ENCODE measurements around the gene CCR5. TPM values are rescaled to one million over a fixed set of nuclear protein-coding genes. Genes with fewer than 3 reads are reported as not detected.

The CCR5 gene
- total RNA-seq, 1 donor from 2014 or later = not detected

GRCh38 chr3:46405301-46406019 is 34.7 kb downstream of the CCR5 start:
- no peak for DNase-seq (ENCODE audit: extremely low read depth, low read depth, low spot score)

- no peak for DNase-seq (ENCODE audit: extremely low read depth, low read depth, low spot score)
Observed at GRCh38 chr3:46406443-46406787, 35.7 kb downstream of the CCR5 start.

- DNase-seq (ENCODE audit: extremely low read depth, low read depth, low spot score) = peak; percentile 69
Observed at GRCh38 chr3:46406788-46407611, 36.3 kb downstream of the CCR5 start, which contains the start of the genes CCR5AS and CCRL2. Gene CCR5AS, minus strand, starts transcription at chr3:46407066. Gene CCRL2, plus strand, starts transcription at chr3:46407259. Its CDS starts 821 bp downstream, at chr3:46408080.

- no peak for DNase-seq (ENCODE audit: extremely low read depth, low read depth, low spot score)
Observed at GRCh38 chr3:46407970-46408369, 37.2 kb downstream of the CCR5 start.

GRCh38 chr3:46408853-46409252 is 38.1 kb downstream of the CCR5 start:
- DNase-seq (ENCODE audit: extremely low read depth, low read depth, low spot score) = no peak

- DNase-seq (ENCODE audit: extremely low read depth, low read depth, low spot score) = no peak
Observed at GRCh38 chr3:46409739-46410489, 39.2 kb downstream of the CCR5 start.

GRCh38 chr3:46410669-46411068 is 39.9 kb downstream of the CCR5 start:
- DNase-seq (ENCODE audit: extremely low read depth, low read depth, low spot score) = no peak

GRCh38 chr3:46411271-46411670 is 40.5 kb downstream of the CCR5 start:
- no peak for DNase-seq (ENCODE audit: extremely low read depth, low read depth, low spot score)

GRCh38 chr3:46412786-46413298 is 42.1 kb downstream of the CCR5 start:
- no peak for DNase-seq (ENCODE audit: extremely low read depth, low read depth, low spot score)

- no peak for DNase-seq (ENCODE audit: extremely low read depth, low read depth, low spot score)
Observed at GRCh38 chr3:46413951-46414350, 43.2 kb downstream of the CCR5 start.

- DNase-seq (ENCODE audit: extremely low read depth, low read depth, low spot score) = no peak
Observed at GRCh38 chr3:46414739-46415138, 44.0 kb downstream of the CCR5 start.

GRCh38 chr3:46416125-46416810 is 45.5 kb downstream of the CCR5 start:
- no peak for DNase-seq (ENCODE audit: extremely low read depth, low read depth, low spot score)

- DNase-seq (ENCODE audit: extremely low read depth, low read depth, low spot score) = no peak
Observed at GRCh38 chr3:46416811-46417510, 46.2 kb downstream of the CCR5 start.

GRCh38 chr3:46417841-46418611 is 47.3 kb downstream of the CCR5 start:
- DNase-seq (ENCODE audit: extremely low read depth, low read depth, low spot score) = no peak

GRCh38 chr3:46419816-46420215 is 49.1 kb downstream of the CCR5 start:
- DNase-seq (ENCODE audit: extremely low read depth, low read depth, low spot score) = no peak

GRCh38 chr3:46420931-46421330 is 50.2 kb downstream of the CCR5 start:
- no peak for DNase-seq (ENCODE audit: extremely low read depth, low read depth, low spot score)

GRCh38 chr3:46422617-46423016 is 51.9 kb downstream of the CCR5 start:
- no peak for DNase-seq (ENCODE audit: extremely low read depth, low read depth, low spot score)

GRCh38 chr3:46423588-46423987 is 52.8 kb downstream of the CCR5 start:
- DNase-seq (ENCODE audit: extremely low read depth, low read depth, low spot score) = no peak
